ENCODE measurements around the gene YY1.
"Not testable (repeated sequence)": the region's sequence is repeated elsewhere in the genome, so short reads cannot be mapped to it uniquely, and the experiment has no call there.

Gene YY1

DNA sequence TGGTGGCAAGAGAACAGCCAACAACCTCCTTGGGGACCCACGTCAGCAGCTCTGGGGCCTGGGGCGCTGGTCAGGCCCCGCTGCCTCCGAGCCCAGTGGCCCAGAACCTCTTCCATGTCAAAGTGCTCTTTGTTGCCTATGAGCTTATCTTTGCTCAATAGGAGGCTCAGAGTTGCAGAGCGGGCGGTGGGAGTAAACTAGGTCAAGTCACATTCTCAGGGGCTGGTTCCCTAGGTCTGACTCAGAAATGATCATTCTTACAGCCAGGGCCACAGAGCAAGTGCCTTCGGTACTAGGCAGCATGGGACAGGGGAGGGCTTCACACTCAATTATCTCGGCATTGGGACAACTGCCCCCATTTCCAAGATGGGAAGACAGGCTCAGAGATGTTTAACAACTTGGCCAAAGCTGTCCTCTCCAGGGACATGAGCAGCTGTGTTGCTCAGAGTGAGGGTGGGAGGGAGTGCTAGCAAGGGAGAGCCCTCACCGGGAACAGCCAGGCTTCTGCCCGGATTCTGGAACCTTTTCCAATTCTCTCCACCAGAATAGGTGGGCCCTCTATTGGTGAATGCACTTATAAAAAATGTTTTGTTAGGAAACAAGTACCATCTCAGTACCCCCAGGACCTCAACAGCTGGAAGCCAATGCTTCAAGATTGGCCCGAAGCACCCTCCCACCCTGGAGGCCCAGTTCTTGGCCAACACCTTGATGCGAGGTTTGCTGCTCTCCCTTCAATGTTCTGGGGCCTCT lies 55.4 kb downstream of the YY1 start:
- in situ Hi-C loops (cut with MboI; ENCODE audit: low sequenced_read_pairs): no loop called here

DNA sequence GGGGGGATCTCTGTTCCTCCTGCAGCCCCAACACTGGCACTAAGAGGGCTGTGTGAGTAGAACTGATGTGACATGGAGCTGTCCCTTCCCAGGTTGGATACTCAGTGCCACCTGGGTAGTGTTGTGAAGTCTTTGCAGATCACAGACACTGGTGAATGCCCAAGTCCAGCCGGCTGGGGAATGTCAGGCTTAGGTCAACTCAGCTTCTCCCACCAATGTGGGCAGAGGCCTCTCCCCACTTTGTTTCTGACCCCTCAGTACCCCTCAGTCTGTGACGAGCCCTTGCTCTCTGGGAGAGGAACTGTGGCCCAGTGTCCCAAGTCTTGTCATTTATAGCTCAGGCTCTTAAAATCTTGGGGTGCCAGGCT lies 56.0 kb downstream of the YY1 start:
- in situ Hi-C loops (cut with MboI; ENCODE audit: low sequenced_read_pairs): no loop called here

DNA sequence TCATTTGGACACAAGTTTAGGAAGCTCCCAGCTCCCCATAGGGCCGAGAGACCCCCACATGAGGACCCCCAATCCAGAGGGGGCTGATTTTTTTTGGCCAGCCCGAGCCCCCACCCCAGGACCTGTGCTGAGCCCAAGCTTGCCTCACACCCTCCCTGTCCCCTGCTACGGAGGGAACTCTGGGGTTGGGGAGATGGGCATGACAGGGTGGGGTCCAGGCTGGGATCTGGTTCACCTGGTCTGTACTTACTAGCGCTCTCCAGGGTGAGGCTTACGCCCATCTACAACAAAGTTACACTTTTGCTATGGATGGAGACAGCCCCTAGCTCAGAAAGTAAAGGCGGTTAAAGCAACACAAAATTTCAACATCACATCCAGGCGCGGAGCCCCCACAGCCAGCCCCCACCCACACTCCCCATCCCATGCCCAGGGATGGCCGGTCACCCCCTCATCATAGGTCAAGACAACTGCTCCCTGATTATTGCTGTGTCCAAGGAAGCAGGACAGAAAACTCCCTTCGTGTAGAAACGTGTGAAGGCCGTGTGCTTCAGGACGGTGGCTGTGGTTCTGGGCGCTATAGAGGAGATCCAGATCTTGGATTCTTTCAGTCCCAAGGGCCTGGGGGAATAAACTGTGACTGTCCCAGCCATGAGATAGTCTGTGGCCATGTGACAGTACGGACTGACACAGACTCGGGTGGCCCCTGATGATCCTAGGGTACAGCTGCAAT lies 56.6 kb downstream of the YY1 start:
- in situ Hi-C loops (cut with MboI; ENCODE audit: low sequenced_read_pairs): no loop called here

DNA sequence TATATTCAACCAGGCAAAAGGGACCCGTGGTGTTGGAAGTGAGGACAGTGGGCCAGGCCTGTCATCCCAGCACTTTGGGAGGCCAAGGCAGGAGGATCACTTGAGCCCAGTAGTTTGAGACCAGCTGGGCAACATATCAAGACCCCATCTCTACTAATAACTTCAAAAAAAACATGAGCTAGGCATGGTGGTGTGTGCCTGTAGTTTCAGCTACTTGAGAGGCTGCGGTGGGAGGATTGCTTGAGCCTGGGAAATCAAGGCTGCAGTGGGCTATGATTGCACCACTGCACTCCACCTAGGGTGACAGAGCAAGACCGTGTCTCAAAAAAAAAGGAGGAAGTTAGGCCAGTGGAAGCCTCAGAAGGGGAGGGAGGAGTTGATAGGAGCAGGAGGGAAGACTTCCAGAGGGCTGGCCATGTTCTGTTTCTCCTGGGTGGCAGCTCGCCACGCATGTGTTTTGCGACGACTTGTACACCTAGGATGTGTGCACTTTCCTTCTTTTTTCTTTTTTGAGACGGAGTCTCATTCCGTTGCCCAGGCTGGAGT lies 57.2 kb downstream of the YY1 start:
- in situ Hi-C loops (cut with MboI; ENCODE audit: low sequenced_read_pairs): no loop called here

DNA sequence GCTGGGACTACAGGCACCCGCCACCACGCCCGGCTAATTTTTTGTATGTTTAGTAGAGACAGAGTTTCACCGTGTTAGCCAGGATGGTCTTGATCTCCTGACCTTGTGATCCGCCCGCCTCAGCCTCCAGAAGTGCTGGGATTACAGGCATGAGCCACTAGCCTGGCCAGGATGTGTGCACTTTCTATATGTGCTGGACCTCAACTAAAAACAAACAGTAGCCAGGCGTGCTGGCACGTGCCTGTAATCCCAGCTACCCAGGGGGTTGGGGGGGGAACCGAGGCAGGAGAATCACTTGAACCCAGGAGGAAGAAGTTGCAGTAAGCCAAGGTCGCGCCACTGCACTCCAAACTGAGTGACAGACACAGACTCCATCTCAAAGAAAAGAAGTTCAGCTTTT lies 57.8 kb downstream of the YY1 start:
- in situ Hi-C loops (cut with MboI; ENCODE audit: low sequenced_read_pairs): not testable (repeated sequence)

DNA sequence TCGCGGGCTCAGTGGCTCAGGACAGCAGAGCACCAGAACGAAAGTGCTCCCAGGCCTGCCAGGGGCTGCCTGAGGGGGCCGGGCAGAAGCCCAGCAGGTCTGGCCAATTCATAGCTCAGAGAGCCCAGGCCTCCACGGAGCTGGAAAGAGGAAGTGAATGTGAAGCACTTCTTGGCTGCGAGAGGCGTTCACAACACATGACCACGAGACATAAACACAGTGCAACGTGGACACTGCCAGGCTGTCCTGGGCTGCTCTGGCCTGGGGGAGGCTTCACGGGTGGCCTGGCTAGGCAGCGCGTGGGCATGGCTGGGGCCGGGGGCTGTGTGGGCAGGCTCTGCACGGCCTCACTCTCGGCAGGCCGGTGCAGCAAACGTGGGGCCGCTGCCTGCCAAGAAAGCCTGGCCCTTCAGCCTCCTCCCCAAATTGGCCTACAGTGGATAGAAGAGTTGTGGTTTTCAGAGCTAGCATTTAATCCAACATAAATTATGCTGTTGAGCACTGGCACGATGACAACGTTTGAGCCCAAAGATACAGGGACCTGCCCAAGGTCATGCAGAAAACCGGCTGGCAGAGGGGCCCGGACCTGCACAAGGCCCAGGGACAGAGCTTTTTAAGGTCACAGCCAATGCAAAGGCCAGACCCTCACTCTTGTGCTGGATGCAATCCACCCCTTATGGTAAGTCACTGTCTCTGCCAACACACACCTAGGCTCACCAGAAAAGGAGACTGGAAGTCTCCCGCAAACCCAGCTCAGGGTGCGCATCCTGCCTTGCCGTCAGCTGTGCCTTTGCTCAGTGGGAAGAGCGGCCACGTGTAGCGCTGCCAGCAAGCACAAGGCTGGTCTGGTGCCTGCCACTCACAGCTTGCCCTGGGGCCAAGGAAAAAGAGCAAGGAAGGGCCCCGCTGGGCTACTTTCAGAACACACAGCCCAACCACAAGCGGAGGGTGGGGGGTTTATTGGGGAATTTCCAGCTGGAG lies 58.7 kb downstream of the YY1 start:
- in situ Hi-C loops (cut with MboI; ENCODE audit: low sequenced_read_pairs): no loop called here

DNA sequence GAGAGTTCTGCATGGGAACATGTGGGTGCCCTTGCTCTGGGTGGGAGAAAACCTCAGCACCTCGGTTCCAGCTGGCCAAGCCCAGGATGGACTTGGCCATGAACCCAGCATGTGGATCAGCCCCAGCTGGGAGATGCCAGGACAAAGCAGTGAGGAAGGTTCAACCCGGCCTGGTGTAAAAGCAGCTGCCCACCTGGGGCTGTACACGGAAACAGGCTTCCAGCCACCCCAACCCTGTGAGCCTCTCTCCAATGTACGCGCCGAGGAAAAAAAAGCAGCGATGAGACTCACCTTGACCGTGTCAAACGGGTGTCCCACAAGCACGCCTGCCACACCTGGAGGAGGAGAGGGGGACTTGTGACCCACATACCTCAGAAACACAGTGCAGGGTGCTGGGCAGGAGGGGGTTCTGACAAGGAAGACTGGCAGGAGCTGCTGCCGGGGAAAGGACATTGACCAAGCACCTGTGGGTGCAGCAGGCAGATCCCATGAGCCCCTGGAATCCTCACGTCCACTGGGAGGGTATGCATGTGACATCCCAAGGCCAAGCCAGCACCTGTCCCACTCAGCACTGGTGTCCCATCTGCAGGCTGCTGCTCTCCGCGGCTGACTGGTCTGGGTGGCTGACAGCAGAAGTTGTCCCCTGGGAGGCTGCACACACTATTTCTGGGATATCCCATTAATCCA lies 59.8 kb downstream of the YY1 start:
- in situ Hi-C loops (cut with MboI; ENCODE audit: low sequenced_read_pairs): no loop called here

DNA sequence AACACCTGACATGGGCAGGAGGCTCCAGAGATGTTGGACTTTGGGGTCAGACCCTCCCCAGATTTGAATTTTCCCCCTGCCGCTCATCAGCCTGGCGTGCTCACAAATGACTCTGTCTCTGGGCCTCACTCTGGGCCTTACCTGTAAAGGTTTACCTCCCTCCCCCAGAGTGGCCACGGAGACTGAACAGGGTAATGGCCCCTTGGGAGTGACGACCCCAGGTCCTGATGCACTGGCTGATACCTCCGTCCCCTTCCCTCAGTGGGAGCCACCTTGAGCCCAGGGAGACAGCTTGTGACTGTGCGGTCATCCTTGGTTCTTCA lies 60.3 kb downstream of the YY1 start:
- in situ Hi-C loops (cut with MboI; ENCODE audit: low sequenced_read_pairs): no loop called here

DNA sequence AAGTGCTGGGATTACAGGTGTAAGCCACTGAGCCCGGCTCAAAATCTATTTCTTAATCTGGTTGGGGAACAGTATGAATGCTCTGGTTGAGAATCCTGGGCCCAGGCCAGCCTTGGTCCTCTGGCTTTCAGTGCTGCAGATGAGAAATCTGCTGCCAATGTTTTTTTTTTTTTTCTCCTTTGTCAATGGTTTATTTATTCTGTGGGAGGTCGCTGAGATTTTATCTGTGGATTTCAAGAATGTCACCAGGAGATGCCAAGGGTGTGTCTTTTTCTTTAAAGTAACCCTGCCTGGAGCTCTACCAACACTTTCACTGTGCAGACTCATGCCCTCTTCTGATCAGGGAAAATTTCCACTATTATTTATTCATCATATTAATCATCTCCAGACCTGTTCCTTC lies 63.7 kb downstream of the YY1 start:
- in situ Hi-C loops (cut with MboI; ENCODE audit: low sequenced_read_pairs): no loop called here

DNA sequence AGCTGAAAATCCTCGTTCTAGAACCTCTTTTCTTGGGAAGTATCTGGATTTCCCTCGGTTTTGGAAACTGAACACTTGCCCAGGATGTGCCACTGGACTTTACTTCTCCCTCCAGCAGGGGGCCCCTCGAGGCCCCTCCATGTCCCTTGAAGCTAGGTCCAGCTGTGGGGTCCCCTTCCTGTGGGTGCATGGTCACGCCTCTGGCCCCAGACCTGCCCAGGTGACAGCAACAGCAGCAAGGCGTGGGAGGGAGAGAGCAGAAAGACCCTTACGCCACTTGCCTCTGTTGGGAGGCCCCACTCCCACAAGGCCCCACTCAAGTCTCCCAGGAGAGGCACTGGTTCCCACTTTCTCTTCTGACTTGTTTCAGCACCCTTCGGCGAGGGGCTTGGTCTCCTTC lies 64.2 kb downstream of the YY1 start:
- in situ Hi-C loops (cut with MboI; ENCODE audit: low sequenced_read_pairs): no loop called here

DNA sequence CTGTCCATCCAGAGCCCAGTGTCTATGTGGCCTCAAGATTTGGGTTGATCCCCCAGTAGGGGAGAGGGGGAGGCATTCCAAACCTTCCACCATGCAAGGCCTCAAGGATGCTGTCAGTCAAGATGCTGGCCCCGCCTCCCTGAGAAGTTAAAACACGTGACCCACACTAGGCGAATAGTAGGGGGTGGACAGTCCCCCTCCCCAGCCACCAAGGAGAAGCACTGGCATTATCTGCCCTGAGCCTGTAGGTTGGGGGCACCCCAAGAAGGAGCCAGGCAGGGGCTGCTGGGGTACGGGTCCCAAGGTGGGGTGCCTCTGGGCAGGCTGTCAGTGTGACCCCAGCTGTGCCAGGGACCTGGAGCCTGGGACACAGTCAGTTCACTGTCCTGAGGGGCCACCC lies 65.0 kb downstream of the YY1 start:
- in situ Hi-C loops (cut with MboI; ENCODE audit: low sequenced_read_pairs): no loop called here

DNA sequence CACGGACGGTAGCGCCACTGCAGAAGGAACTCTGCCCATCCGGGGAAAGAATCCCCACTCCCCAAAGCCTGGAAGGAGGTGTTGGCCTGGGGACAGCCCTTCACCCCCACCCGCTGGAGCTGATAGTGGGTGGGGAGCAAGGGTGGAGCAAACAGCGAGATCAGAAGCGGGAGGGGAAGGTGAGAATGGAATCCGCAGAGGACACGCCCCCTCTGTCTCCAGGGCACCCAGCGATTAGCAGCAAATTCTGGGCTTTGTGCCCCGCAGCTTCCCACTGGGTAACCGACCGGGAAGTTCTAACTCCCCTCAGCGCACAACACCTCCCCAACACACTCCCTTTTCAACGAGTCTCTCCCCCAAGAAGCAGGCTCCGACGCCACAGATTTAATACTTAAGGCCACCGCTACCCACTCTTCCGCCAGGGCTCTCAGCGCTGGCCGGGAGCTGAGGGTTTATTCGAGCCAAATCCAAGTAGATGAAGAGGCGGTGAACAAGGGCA lies 65.9 kb downstream of the YY1 start:
- in situ Hi-C loops (cut with MboI; ENCODE audit: low sequenced_read_pairs): no loop called here

DNA sequence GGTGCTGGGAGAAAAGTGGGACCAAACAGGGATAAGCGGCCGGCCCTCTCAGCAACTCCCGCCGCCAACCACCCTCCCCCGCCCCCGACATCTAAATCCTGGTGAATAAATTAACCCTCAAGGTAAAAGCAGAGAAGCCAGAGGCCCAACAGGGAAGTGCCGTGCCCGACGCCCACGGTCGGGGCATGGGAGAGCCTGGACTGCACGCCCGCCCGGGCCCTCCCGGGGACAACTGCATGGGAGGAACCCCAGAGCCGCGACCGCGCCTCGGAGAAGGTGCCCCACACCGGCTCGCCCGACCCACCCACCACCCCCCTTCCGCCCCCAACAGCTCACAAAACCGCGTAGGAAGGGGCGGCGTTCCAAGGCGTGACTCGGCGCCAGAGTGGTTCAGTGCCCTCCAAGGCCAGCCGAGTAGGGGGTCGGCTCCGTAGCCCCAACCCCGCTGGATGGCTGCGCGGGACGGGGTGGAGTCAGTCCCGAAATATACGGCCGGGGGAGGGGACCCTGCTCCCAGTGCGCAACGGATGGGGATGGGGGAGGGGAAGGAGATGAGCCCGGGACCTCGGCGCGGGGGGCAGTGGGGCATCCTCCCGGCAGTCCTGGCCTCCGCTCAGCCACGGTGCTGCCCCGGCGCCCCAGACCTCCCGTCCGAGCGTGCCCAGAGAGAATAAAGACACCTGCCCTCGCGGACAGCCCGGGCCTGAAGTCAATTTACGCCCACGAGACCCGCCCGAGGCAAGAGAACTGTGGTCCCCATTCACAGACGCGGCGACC lies 66.6 kb downstream of the YY1 start:
- in situ Hi-C loops (cut with MboI; ENCODE audit: low sequenced_read_pairs): no loop called here

DNA sequence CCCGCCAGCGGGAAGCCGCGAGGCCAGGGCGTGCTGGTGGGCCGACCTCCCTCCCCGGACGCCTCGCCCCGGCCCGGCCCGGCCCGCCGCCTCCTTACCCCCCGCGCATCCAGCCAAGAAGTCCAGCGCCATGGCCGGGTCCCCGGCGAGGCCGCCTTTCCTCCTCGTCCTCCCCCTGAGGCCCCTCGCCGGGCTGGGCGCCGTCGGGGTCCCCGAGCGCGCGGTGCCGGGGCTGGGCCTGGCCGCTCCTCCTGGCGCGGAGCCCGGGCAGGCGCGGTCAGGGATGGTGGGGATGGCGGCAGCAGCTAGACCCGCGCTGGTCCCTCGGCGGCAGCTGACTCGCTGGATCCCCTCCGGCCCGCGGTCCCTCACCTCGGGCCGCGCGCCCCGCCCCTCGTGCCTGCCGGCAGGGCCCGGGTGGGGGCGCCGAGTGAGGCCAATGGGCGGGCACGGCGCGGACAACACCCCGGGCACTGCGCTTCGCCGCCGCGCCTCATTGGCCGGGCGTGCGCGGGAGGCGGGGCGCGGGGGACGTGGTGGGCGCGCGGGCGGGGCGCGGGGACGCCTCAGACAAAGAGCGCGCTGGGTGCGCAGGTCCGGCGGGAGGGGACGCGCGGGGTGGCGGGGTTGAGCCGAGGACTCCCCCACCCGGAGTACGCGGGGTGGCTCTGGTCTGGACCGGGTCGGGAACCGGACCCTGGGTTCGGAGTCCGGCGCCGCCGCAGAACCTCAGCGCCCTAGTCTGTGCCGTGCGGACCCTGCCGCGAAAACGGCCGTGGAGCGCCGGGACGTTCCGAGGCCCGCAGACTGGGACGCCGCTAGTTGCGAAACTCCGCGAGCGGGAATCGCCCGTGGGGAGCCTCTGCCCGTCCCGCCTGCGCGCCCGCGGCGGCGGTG lies 67.4 kb downstream of the YY1 start, which contains the start of gene SLC25A29:
SLC25A29 (minus strand) TSS at position 344 of the 897 bp plus-strand sequence; CDS start at position 132, 212 bp downstream.
- in situ Hi-C loops (cut with MboI; ENCODE audit: low sequenced_read_pairs): no loop called here

DNA sequence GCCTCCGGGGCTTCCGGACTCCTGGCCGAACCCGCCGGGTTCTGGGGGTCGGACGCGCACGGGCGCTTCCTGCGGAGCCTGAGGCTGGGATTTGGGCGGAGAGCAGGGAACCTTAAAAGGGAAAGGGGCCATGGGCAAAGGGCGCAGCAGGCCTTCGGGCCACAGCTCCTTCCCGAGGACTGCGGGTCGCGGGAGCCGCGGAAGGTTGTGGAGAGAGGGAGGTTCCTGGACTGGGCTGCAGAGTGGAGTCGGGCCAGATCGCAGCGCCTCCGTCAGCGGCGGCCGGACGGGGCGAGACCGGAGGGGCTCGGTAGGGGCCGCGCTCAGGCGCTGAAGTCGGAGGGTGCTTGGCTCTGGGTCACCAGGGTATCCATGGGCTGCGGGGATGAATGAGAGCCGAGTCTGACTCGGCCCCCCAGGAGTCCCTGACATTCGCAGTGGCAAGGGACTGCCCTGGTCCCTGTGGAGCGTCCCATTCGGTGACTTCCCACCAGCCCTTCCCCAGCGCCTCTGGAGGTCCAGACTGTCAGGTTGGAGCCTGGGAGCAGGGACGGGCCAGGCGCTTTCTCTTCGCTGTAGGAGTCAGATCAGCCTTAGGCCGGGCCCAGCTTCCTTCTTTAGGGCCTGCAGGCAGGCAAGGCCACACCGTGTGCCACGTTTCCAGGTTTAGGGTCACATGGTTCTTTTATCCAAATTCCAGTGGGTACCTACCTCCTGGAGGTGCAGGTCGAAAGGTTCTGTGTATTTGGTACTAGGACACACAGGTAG lies 68.2 kb downstream of the YY1 start:
- in situ Hi-C loops (cut with MboI; ENCODE audit: low sequenced_read_pairs): no loop called here

DNA sequence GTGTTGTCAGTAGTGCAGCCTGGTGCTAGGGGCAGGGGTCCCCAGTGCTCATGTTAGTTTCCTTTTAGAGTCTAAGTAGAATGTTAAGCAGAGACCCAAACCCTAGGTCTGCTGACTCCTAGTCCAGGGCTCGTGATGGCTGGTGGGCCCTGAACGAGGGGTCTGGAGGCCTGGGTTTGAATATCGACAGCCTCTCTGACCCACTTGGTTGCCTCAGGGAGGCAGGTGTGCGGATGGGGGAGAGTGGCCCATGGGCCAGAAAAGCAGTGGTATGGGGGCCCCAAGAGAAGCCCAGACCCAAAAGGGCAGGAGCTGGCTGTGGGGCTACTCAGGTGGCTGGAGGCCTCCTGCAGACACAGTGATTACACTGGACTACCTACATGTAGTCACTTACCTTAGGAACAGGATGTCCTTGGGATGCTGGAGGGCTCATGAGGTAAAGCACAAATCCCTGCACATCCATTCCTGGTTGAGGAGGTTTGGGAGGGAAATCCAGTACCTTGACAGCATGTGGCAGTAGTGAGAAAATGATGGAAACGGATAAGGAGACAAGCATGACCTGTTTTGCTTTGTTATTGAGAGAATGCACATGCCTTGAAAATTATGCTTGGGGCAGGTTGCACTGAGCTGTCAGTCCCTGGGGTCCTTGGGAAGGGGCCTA lies 69.0 kb downstream of the YY1 start:
- in situ Hi-C loops (cut with MboI; ENCODE audit: low sequenced_read_pairs): no loop called here

DNA sequence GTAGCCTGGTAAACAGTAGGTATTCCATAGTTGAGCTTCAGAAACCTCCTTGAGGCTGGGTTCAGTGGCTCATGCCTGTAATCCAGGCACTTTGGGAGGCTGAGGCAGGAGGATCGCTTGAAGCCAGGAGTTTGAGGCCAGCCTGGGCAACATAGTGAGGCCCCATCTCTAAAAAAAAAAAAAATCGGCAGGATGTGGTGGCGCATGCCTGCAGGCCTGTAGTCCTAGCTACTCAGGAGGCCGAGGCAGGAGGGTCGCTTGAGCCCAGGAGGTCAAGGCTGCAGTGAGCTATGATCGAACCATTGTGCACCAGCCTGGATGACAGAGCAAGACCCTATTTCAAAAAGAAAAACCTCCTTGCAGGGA lies 69.5 kb downstream of the YY1 start:
- in situ Hi-C loops (cut with MboI; ENCODE audit: low sequenced_read_pairs): not testable (repeated sequence)

Data from HL-60/S4 treated with phorbol 12-myristate 13-acetate at 8.2 ng/mL for 4 days and 3 days (cell line).